HG03025 (cell line): ENCODE measurements around the gene NT5C1B.
"Not testable (repeated sequence)": the region's sequence is repeated elsewhere in the genome, so short reads cannot be mapped to it uniquely, and the experiment has no call there.

Source experiments
- ATAC-seq: cut with Tn5 transposase; IDR thresholded peaks from one replicate; pipeline ENCODE4 v1.9.1; 2021; ENCODE audit warnings: mild to moderate bottlenecking, moderate library complexity; ENCODE audit not compliant: unreplicated experiment, low FRiP score

The NT5C1B gene

GRCh38 chr2:18589354-18589753 is at the start of gene NT5C1B:
TSS of gene NT5C1B (minus strand) at chr2:18589569. CDS start at chr2:18589468, 101 bp downstream.
- no peak for ATAC-seq

GRCh38 chr2:18637196-18637595 is 47.8 kb upstream of the NT5C1B start:
- no peak for ATAC-seq

- ATAC-seq = not testable (repeated sequence)
These were observed 43.3 kb upstream of the NT5C1B start for GRCh38 chr2:18632699-18633098.

- no peak for ATAC-seq
These were observed 41.6 kb upstream of the NT5C1B start for GRCh38 chr2:18630941-18631340.

- no peak for ATAC-seq
These were observed 41.2 kb upstream of the NT5C1B start for GRCh38 chr2:18630541-18630940.

GRCh38 chr2:18630101-18630500 is 40.7 kb upstream of the NT5C1B start:
- no peak for ATAC-seq

GRCh38 chr2:18626958-18627650 is 37.7 kb upstream of the NT5C1B start:
- ATAC-seq = no peak

GRCh38 chr2:18626256-18626668 is 36.9 kb upstream of the NT5C1B start:
- no peak for ATAC-seq

- no peak for ATAC-seq
These were observed 36.2 kb upstream of the NT5C1B start for GRCh38 chr2:18625563-18625962.

GRCh38 chr2:18623782-18624181 is 34.4 kb upstream of the NT5C1B start:
- no peak for ATAC-seq

- no peak for ATAC-seq
These were observed 31.7 kb upstream of the NT5C1B start for GRCh38 chr2:18620867-18621632.

GRCh38 chr2:18619091-18619490 is 29.7 kb upstream of the NT5C1B start:
- no peak for ATAC-seq

- ATAC-seq = no peak
These were observed 24.7 kb upstream of the NT5C1B start for GRCh38 chr2:18614041-18614440.

- ATAC-seq = no peak
These were observed 22.8 kb upstream of the NT5C1B start for GRCh38 chr2:18612133-18612532.

GRCh38 chr2:18611604-18612003 is 22.2 kb upstream of the NT5C1B start:
- ATAC-seq = no peak

- no peak for ATAC-seq
These were observed 21.8 kb upstream of the NT5C1B start for GRCh38 chr2:18611184-18611583.

- no peak for ATAC-seq
These were observed 21.3 kb upstream of the NT5C1B start for GRCh38 chr2:18610651-18611050.

GRCh38 chr2:18610090-18610489 is 20.7 kb upstream of the NT5C1B start:
- ATAC-seq = no peak

GRCh38 chr2:18605115-18605514 is 15.7 kb upstream of the NT5C1B start:
- no peak for ATAC-seq

- no peak for ATAC-seq
These were observed 15.1 kb upstream of the NT5C1B start for GRCh38 chr2:18604531-18604885.

GRCh38 chr2:18603854-18604530 is 14.6 kb upstream of the NT5C1B start:
- no peak for ATAC-seq
